Measurements from ENCODE around the gene ADPGK.

- TF ChIP-seq, protein P1, sequence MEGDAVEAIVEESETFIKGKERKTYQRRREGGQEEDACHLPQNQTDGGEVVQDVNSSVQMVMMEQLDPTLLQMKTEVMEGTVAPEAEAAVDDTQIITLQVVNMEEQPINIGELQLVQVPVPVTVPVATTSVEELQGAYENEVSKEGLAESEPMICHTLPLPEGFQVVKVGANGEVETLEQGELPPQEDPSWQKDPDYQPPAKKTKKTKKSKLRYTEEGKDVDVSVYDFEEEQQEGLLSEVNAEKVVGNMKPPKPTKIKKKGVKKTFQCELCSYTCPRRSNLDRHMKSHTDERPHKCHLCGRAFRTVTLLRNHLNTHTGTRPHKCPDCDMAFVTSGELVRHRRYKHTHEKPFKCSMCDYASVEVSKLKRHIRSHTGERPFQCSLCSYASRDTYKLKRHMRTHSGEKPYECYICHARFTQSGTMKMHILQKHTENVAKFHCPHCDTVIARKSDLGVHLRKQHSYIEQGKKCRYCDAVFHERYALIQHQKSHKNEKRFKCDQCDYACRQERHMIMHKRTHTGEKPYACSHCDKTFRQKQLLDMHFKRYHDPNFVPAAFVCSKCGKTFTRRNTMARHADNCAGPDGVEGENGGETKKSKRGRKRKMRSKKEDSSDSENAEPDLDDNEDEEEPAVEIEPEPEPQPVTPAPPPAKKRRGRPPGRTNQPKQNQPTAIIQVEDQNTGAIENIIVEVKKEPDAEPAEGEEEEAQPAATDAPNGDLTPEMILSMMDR (conservative IDR thresholded peaks at IDR 0.05; ENCODE audit: low read depth, low read length): no peak
- no peak for TF ChIP-seq EZH2 (IDR thresholded peaks at IDR 0.05; ENCODE audit: borderline replicate concordance, low read depth, low read length, poor library complexity, severe bottlenecking)
Measured at GRCh38 chr15:72824781-72825180, 41.2 kb upstream of the ADPGK start.

Measured in A673 (cell line).